ENCODE results near the gene DDX10.
A peak's percentile ranks its signal among the peaks of the same experiment; 100 is the strongest.
"Not testable (repeated sequence)": the region's sequence is repeated elsewhere in the genome, so short reads cannot be mapped to it uniquely, and the experiment has no call there.

DDX10 gene

GRCh38 chr11:108724974-108725689 is 60.3 kb downstream of the DDX10 start:
- DNase-seq, result no peak

DNA sequence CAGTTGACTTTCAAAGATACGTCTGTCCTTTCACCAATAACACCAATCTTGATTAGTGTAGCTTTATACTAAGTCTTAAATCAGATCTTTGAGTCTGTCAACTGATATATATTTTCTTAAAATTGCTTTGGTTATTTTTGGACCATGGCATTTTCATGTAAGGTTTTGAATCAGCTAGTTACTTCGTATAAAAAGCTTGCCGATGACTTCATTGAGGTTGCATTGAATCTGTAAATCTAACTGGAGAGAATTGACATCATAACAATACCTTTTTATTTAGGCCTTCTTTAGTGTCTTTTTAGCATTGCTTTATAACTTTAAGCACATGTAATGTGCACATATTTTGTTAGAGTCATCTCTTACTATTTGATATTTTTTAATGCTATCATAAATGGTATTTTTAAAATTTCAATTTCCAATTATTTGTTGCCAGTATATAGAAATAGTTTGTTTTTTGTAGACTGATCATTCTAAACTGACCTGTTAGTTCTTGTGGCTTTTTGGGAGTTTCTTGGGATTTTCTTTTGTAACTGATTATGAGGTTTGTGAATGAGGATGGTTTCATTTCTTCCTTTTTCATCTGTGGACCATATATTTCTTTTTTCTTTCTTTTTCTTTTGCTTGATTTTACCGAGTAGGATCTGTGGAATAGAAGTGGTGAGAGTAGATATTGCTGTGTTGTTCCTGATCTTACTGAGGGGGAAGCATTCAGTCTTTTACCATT is 61.4 kb downstream of the DDX10 start:
- no peak for DNase-seq

- DNase-seq, result no peak
These were observed 62.8 kb downstream of the DDX10 start for GRCh38 chr11:108727665-108728064.

GRCh38 chr11:108729227-108729871 is 64.5 kb downstream of the DDX10 start:
- DNase-seq, result no peak

DNA sequence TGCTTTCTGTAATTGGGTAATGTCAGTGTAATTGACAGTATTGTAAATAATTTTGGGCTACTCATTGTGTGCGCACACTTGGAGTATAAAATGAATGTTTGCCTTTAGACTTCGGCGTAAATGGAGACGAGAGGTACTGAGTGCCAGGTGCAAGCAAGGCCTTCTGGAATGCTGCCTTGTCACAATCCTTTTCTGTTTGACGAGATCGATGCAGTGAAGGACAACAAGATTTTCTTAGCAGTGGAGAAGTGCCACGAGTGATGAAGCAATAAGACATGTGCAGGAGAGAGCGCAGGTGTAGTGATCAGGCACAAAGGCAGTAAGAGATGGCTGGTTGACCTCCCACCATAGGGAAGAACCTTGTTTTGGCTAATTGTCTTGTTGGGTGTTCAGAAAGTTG is 67.5 kb downstream of the DDX10 start:
- DNase-seq, result no peak

DNA sequence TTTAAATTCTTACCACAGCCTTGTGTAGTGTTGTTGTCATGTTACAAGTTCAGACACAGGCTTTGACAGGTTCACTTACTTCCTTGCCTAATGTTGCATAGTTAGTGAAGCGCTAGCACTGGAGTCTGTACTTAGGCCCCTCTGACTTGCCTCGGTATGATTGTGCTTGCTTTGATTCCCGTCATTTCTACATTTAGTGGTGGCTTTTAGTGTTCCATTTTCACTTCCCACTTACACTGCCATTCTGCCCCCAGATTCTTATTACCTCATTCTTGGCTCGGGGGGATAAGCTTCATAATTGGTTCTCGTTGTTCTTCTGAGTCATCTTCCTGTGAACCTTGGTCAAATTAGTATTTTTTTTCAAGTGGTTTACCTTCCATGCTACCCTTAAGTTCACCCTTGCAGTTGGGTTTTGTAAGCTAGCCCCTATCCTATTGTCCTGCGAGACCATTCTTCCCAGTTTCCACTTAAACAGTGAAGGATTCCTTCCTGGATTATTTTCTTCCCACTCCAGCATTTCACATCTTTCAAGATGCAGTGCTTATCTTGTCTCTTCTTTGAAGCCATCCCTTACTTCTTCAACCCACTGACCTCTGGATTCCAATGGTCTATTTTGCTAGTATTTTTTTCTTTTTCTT is 68.7 kb downstream of the DDX10 start:
- no peak for DNase-seq

GRCh38 chr11:108734283-108734682 is 69.4 kb downstream of the DDX10 start:
- no peak for DNase-seq

DNA sequence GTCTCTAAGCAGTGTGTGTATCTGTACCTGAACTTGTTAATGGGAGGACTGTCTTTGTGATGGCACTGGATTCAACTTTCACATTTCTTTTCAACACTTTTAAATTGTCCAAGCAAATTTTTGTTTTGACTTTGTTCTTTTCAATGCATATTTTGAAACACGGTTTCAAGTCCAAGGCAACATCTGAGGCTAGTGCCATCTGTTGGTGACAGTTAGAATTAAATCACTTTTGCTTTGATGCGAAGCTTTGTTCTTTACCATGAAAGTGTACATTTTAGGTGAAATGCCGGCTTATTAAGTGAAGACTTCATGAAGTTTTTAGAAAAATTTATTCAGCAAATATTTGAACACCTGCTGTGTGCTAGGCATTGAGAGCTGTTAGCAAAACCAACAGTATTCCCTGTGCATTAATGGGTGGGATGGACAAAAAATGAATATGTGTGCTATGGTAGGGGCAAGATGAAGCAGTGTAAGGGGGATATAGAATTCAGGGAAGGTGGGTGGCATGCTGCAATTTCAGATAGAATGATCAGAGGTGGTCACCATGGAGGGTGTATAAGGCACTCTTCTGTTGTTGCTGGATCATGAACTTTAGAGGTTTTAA is 70.2 kb downstream of the DDX10 start:
- no peak for DNase-seq

DNA sequence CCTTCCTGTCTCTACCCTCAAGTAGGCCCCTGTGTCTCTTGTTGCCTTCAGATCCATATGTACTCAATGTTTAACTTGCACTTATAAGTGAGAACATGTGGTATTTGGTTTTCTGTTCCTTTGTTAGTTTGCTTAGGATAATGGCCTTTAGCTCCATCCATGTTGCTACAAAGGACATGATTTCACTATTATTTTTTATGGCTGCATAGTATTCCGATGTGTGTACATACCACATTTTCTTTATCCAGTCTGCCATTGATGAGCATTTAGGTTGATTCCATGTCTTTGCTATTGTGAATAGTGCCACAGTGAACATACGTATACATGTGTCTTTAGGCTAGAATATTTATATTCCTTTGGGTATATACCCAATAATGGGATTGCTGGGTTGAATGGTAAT is 75.3 kb downstream of the DDX10 start:
- DNase-seq, result not testable (repeated sequence)

DNA sequence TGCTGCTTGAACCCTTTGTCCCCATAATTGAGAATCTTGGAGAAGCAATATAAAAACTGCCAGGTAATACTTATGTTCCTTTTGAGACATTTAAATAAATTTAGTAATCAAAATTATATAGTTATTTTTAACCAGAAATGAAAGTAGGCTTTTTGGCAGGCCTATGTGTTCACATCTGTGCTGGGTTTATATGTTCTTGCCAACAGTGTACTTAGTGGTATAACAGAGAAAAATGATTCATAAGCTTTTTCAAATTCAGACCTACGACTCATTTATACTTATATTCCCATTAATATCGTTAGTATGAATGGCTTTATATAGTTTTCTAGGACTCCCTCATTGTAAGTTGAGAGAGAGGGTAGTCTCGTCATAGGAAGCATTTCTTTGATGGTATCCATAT is 79.0 kb downstream of the DDX10 start:
- no peak for DNase-seq

DNA sequence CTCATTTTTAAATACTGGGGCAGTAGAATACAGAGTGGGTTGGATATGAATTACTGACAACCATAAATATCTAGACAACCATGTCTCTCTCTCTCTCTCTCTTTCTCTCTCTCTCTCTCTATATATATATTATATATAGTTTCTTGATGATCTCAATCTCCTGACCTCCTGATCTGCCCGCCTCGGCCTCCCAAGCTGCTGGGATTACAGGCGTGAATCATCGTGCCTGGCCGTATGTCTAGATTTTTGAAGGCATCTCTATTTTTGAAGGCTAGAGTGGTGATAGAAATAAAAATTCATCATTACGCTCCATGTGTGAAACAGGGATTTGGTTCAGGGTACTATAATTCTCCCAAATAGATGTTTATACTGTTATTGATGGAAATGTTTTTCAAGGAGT is 84.1 kb downstream of the DDX10 start:
- no peak for DNase-seq

DNA sequence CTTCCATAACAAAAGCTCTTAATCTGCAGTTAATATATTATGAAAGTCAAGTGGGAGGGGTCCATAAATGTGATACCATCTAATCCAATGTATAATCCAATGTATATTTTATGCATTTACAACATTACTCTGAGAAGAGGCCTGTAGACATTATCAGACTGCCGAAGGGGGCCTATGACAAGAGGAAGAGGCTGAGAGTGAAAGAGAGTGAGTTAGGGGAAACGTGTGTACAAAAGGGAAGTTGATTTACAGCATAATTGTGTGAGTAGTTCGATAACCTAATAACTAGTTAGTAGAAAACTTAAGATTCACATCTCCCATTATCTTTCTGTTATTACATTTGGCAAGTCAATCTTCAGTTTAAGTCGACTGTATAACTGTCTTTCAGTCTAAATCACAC is 86.6 kb downstream of the DDX10 start:
- DNase-seq, result no peak

DNA sequence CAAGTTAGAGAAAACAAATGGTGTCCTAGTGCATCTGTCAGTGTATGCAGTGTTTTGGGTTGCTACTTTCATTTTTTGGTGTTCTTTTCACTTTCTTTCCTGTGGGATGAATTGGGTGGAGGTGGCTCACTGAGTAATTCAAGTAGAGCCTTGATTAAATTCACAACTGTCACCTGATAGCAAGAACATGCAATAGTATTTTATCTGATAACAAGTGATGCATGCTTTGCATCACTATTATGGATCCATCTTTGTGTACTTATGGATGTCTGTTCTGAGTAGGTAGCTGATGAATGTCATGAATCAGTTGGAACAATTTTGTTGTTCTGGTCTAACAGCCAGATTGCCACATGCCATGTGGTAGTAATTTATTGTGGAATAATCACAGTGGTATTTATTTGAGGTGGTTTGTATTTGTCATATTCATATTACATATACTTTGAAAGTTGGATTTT is 87.5 kb downstream of the DDX10 start:
- DNase-seq, result no peak

DNA sequence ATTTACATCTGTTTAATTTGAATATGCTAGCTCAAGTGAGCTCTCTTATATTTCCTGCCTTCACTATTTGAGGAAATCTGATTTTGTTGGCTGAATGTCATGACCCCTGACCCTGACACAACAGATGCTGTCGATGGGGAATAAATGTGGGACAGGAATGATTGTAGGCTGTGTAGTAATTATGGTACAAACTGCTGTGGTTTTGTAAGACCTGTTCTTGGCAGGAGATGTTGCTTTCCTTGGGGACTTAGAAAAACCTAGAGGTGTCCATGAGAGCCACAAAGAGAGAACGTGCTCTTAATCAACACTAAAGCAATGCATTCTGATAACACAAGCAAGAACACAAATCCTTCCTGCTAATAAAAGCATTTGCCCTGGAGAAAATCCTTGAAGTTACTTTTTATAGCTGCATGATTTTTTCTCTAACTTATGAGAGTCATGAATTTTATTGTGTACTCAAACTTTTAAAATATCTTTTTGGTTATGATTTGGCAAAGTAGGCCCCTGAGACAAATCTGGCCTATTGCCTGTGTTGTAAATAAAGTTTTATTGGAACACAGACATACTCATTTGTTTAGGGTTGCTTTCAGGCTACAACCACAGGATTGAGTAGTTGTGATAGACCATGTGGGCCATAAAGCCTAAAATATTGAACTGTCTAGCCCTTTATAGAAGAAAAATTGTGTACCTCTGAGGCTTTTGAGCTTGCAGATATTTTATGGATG is 90.2 kb downstream of the DDX10 start:
- DNase-seq, result peak; percentile 19

DNA sequence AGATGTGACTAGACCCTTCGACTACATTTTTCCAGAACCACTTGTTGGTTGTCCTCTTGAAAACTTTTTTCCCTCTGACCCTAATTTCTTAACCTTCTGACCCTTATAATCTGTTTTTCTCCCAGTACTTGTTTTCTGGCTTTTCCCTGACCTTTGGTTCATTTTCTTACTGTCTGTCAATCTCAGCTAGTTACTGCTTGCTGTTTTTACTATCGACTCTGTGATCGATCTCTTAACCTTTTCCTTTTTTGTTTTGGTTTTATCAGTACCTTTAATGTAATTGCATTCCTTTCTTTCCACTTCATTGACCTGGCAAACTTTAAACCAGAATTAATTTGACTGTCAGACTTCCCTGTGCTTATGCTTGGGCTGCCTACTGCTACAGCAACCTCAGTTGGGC is 92.8 kb downstream of the DDX10 start:
- no peak for DNase-seq

GRCh38 chr11:108758458-108758857 is 93.6 kb downstream of the DDX10 start:
- DNase-seq, result no peak

- no peak for DNase-seq
These were observed 101.8 kb downstream of the DDX10 start for GRCh38 chr11:108766596-108767173.

DNA sequence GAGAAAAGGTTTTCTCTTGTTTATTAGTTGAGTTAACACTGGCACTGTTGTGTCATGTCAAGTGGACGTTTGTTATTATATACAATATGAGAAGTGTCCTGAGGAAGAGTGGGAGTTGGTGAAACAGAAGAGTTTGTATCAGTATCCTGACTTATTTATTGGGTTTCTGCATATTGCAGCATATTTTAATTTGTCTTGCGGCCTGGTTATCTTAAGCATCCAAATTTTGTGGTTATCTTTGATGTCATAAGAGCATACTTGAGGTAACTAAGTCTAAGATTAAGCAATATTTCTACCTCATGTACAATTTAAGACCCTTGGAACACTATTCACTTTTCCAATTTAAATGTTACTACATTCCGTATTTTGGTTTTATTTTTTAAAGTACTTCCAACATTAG is 103.5 kb downstream of the DDX10 start:
- DNase-seq, result no peak

- DNase-seq, result no peak
These were observed 104.1 kb downstream of the DDX10 start for GRCh38 chr11:108768964-108769363.

DNA sequence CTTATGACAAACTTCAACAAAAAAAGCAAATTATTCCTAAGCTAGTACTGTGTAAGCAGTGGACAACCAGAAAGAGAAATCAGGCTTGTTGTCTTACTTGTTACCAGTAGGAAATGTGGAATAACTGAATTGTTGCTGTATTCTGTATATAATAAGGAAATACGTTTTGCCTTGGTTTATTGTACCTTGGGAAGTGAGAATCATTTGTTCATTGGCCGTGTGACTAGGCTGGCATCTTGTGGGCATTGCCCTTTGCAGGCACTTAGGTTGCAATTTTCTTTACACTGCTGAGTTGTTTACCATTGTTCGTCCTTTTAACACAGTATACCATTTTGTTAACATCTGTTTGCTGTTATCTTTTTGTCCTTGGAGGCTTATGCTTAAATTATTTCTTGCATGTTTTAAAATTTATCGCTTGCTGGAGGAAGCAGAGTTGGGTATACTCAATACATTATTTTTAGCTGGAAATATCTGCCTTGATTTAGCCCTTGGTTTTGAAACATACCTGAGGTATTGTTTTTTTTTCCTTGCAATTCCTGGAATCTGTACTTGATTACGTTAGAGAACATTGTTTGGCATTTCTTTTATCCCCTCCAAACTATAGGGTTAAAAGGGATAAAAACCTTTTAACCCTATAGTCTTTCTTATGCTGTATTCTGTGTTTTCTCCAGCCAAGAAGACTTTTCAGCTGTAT is 109.3 kb downstream of the DDX10 start:
- DNase-seq, result no peak

- DNase-seq, result no peak
These were observed 110.5 kb downstream of the DDX10 start for GRCh38 chr11:108775324-108775723.

Measured in DMS 273 treated with DMSO at 0.1 percent for 48 hours (cell line).